Measurements from ENCODE around the gene ANKRD60.

GRCh38 chr20:58198384-58198783, 30.1 kb downstream of the ANKRD60 start:
- no peak for TF ChIP-seq CTCF (IDR thresholded peaks at IDR 0.05)
- no peak for TF ChIP-seq POLR2A (IDR thresholded peaks at IDR 0.05)
